Islet of Langerhans (tissue), 1 donor: ENCODE results near the gene EMC8.
"Not testable (repeated sequence)": the region's sequence is repeated elsewhere in the genome, so short reads cannot be mapped to it uniquely, and the experiment has no call there.

Experiments used
- FAIRE-seq: peaks from one replicate; lab custom pipeline; 2011; peaks lifted over from hg19 to GRCh38; lab: Jason Lieb, UNC

Gene EMC8

GRCh38 chr16:85834741-85835140 is 35.4 kb upstream of the EMC8 start:
- no peak for FAIRE-seq

GRCh38 chr16:85833219-85833920 is 34.0 kb upstream of the EMC8 start:
- no peak for FAIRE-seq

- FAIRE-seq: no peak
Measured at GRCh38 chr16:85832570-85833218, 33.4 kb upstream of the EMC8 start.

GRCh38 chr16:85830821-85831220 is 31.5 kb upstream of the EMC8 start:
- no peak for FAIRE-seq

GRCh38 chr16:85829751-85830445 is 30.6 kb upstream of the EMC8 start:
- FAIRE-seq: no peak

GRCh38 chr16:85829171-85829719 is 29.9 kb upstream of the EMC8 start:
- no peak for FAIRE-seq

GRCh38 chr16:85828166-85828565 is 28.8 kb upstream of the EMC8 start:
- FAIRE-seq: no peak

- FAIRE-seq: no peak
Measured at GRCh38 chr16:85826686-85827247, 27.4 kb upstream of the EMC8 start.

GRCh38 chr16:85825326-85825725 is 26.0 kb upstream of the EMC8 start:
- no peak for FAIRE-seq

GRCh38 chr16:85824161-85825135 is 25.1 kb upstream of the EMC8 start:
- no peak for FAIRE-seq

GRCh38 chr16:85823328-85823920 is 24.1 kb upstream of the EMC8 start:
- no peak for FAIRE-seq

GRCh38 chr16:85822145-85822544 is 22.8 kb upstream of the EMC8 start:
- no peak for FAIRE-seq

- FAIRE-seq: no peak
Measured at GRCh38 chr16:85821390-85822135, 22.2 kb upstream of the EMC8 start.

GRCh38 chr16:85820604-85821372 is 21.4 kb upstream of the EMC8 start:
- FAIRE-seq: no peak

GRCh38 chr16:85819771-85820170 is 20.4 kb upstream of the EMC8 start:
- FAIRE-seq: no peak

GRCh38 chr16:85819245-85819644 is 19.9 kb upstream of the EMC8 start:
- FAIRE-seq: no peak

GRCh38 chr16:85817195-85817594 is 17.9 kb upstream of the EMC8 start:
- not testable (repeated sequence) for FAIRE-seq

- FAIRE-seq: no peak
Measured at GRCh38 chr16:85816159-85816558, 16.8 kb upstream of the EMC8 start.

- no peak for FAIRE-seq
Measured at GRCh38 chr16:85812811-85813700, 13.7 kb upstream of the EMC8 start.
